Measurements from ENCODE around the gene ZNF394.

ZNF394 gene

GRCh38 chr7:99469381-99470065, 30.6 kb downstream of the ZNF394 start:
- H3K4me3 ChIP-seq (ENCODE audit: low read depth, low read length) = no peak overlapping the region
- TF ChIP-seq CTCF (IDR thresholded peaks at IDR 0.05; ENCODE audit: borderline replicate concordance, insufficient read depth, low read depth, low read length) = no peak

GRCh38 chr7:99468336-99468918, 31.7 kb downstream of the ZNF394 start:
- TF ChIP-seq CTCF (IDR thresholded peaks at IDR 0.05; ENCODE audit: borderline replicate concordance, insufficient read depth, low read depth, low read length) = no peak
- H3K4me3 ChIP-seq (ENCODE audit: low read depth, low read length) = no peak overlapping the region

DNA sequence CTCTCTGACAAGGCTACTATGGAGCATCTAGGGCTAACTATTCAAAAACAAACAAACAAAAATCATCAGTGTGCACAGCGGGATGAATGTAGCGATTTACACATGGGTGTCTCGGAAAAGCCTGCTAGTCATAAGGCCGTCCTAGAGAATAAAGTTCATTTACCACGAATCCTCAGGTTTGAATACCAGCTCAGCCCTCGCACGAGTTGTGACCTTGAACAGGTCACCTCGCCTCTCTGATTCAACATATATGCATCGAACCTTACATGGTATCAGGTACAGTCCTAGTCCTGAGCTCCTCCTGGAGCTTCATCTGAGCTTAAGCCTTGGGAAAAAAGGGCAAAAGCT, 34.7 kb downstream of the ZNF394 start:
- TF ChIP-seq CTCF (IDR thresholded peaks at IDR 0.05; ENCODE audit: borderline replicate concordance, insufficient read depth, low read depth, low read length) = no peak
- peak overlapping the region; percentile 94 for H3K4me3 ChIP-seq (ENCODE audit: low read depth, low read length)

DNA sequence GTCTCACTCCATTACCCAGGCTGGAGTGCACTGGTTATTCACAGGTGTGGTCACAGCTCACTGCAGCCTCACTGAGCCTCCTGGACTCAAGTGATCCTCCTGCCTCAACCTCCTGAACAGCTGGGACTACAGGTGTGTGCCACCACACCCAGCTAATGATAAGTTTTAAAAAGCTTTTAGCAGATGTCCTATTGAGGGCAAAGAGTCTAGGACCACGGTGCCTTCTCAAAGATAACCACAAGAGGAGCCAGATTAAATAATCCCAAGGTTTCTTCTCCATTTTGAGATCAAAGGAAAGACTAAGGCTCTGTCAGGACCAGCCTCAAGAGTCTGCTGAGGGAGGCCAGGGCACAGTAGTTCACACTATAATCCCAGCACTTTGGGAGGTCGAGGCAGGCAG, 38.9 kb downstream of the ZNF394 start:
- no peak for TF ChIP-seq CTCF (IDR thresholded peaks at IDR 0.05; ENCODE audit: borderline replicate concordance, insufficient read depth, low read depth, low read length)
- no peak overlapping the region for H3K4me3 ChIP-seq (ENCODE audit: low read depth, low read length)

DNA sequence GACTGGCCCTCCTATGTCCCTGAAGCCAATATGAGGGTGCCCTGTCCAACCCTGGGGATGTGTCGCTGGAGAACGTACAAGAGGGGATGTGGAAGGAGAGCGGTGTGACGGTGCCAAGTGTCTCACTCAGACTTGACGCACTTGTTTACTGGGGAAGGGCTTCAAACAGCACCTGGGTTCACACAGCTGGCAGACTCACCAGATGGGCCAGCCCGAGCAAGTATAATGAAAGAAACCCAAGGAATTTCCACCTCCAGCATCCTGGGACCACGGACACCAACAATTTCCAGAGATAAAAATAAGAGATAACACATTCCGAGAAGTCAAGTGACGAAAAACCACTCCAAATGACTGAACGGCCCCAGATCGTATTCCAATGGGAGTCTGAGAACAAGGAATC, 39.4 kb downstream of the ZNF394 start:
- no peak overlapping the region for H3K4me3 ChIP-seq (ENCODE audit: low read depth, low read length)
- TF ChIP-seq CTCF (IDR thresholded peaks at IDR 0.05; ENCODE audit: borderline replicate concordance, insufficient read depth, low read depth, low read length) = no peak

DNA sequence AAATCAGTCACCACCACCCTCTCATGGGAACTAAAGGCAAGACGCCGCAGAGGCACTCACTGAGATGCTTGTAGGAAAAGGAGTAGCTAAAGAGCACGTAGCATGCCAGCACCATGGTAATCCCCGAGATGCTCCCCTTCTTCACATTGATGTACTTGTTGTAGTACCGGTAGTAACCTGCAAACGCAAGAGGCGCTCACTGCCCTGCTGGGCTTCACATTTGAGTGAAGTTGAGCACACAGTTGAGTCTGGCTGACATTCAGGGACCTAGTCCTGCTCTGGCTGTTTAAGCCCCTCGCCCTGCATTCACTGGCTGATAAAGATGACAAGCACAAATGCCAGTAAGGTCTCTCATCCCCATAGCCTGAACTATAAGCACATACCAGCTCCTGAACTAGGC, 41.0 kb downstream of the ZNF394 start:
- peak; percentile 42; the same call in 1 of the 2 replicates for TF ChIP-seq CTCF (IDR thresholded peaks at IDR 0.05; ENCODE audit: borderline replicate concordance, insufficient read depth, low read depth, low read length)

More for the DNA sequence above, 41.0 kb downstream of the ZNF394 start:
- H3K4me3 ChIP-seq (ENCODE audit: low read depth, low read length) = no peak overlapping the region
